ENCODE data around the gene BCL11B.

GRCh38 chr14:99284254-99285004 is 12.4 kb upstream of the BCL11B start:
- no peak for TF ChIP-seq CTCF (IDR thresholded peaks at IDR 0.05)
- TF ChIP-seq POLR2A (IDR thresholded peaks at IDR 0.05): no peak
